GM12878 (cell line): ENCODE results near the gene ARHGEF25. TPM values are rescaled to one million over a fixed set of nuclear protein-coding genes. Genes with fewer than 3 reads are reported as not detected.
A peak's percentile ranks its signal among the peaks of the same experiment; 100 is the strongest.

Source experiments
- ATAC-seq: fragments of 200-7000 bp; cut with Tn5 transposase; 3 replicates; pipeline ENCODE4 v1.9.1; 2020; ENCODE audit warnings: mild to moderate bottlenecking, moderate library complexity
- BruUV-seq: library from RNA; stranded (reverse); fragments of 400-500 nt; replicated peaks from 2 replicates; lab custom pipeline; 2021; lab: Mats Ljungman, UMichigan
- CTCF ChIA-PET: fragments of 300-600 bp; sonication (Branson Sonifier 250); formaldehyde crosslinking; extraction: SDS; loops from one replicate; lab custom pipeline; 2021; ENCODE audit warnings: inconsistent platforms; lab: Yijun Ruan, JAX
- POLR2A ChIA-PET: fragments of 350-600 bp; formaldehyde crosslinking; extraction: SDS; loops from one replicate; lab custom pipeline; 2021; ENCODE audit warnings: inconsistent platforms; lab: Charles Lee
- RAD21 ChIA-PET: fragments of 300-600 bp; sonication (Branson Sonifier 250); formaldehyde crosslinking; loops from one replicate; lab custom pipeline; 2023; ENCODE audit warnings: antibody characterized with exemption; ENCODE audit not compliant: unreplicated experiment; lab: Charles Lee
- SMC1A ChIA-PET: fragments of 300-600 bp; sonication (Branson Sonifier 250); formaldehyde crosslinking; loops from one replicate; lab custom pipeline; 2023; ENCODE audit not compliant: unreplicated experiment, uncharacterized antibody; lab: Charles Lee
- DNase-seq: peaks from one replicate; pipeline ENCODE4 v3.0.0-alpha.2; 2011; ENCODE audit warnings: low read depth, low spot score
- FAIRE-seq: peaks from 3 replicates; lab custom pipeline; 2011; peaks lifted over from hg19 to GRCh38; lab: Jason Lieb, UNC
- H2AFZ ChIP-seq: 2 replicates; pipeline ENCODE4 v1.6.0; 2011; ENCODE audit warnings: low read depth, low read length, control low read depth; ENCODE audit not compliant: control insufficient read depth
- H3K27ac ChIP-seq: 2 replicates; pipeline ENCODE4 v1.5.1; 2011; ENCODE audit warnings: control low read depth; ENCODE audit not compliant: control insufficient read depth, insufficient read depth
- H3K27me3 ChIP-seq, 2 experiments: replicated peaks in 1 of 2; 2 replicates each; pipeline versions ENCODE4 v1.6.0 to v1.6.1; 2011; ENCODE audit warnings: low read length in 1 of 2; ENCODE audit not compliant: control insufficient read depth in 2 of 2, insufficient read depth in 2 of 2
- H3K36me3 ChIP-seq, 2 experiments: 2 replicates each; pipeline ENCODE4 v1.5.1; 2011; ENCODE audit warnings: low read length in 1 of 2; ENCODE audit not compliant: control insufficient read depth in 2 of 2, insufficient read depth in 2 of 2
- H3K4me1 ChIP-seq: 2 replicates; pipeline ENCODE4 v1.6.1; 2011; ENCODE audit warnings: mild to moderate bottlenecking, low read length, moderate library complexity, mixed read lengths; ENCODE audit not compliant: control insufficient read depth, insufficient read depth
- H3K4me2 ChIP-seq: 2 replicates; pipeline ENCODE4 v1.6.0; 2011; ENCODE audit warnings: control low read depth; ENCODE audit not compliant: control insufficient read depth, insufficient read depth
- H3K4me3 ChIP-seq: fragments of 200-600 bp; sonication (generic); 2 replicates; pipeline ENCODE4 v1.5.1; 2016
- H3K79me2 ChIP-seq: 2 replicates; pipeline ENCODE4 v1.6.0; 2011; ENCODE audit warnings: low read length; ENCODE audit not compliant: control insufficient read depth, insufficient read depth
- H3K9ac ChIP-seq: 2 replicates; pipeline ENCODE4 v1.8.0; 2011; ENCODE audit warnings: low read length, control low read depth, mixed read lengths; ENCODE audit not compliant: control insufficient read depth, insufficient read depth
- H3K9me3 ChIP-seq: replicated peaks from 3 replicates; pipeline ENCODE4 v1.5.1; 2011; ENCODE audit warnings: mild to moderate bottlenecking, low read length; ENCODE audit not compliant: control insufficient read depth, insufficient read depth
- H4K20me1 ChIP-seq: 2 replicates; pipeline ENCODE4 v1.6.0; 2011; ENCODE audit not compliant: control insufficient read depth, insufficient read depth
- ESRRA ChIP-seq: IDR thresholded peaks from 2 replicates; pipeline ENCODE4 v1.6.1; 2012; ENCODE audit warnings: mild to moderate bottlenecking, low read length, improper control_type of control experiment
- GABPA ChIP-seq: IDR thresholded peaks from 2 replicates; pipeline ENCODE4 v1.6.1; 2014; ENCODE audit warnings: antibody characterized with exemption, low read depth, mild to moderate bottlenecking, inconsistent platforms
- MXI1 ChIP-seq: fragments of 150-350 bp; IDR thresholded peaks from 2 replicates; pipeline ENCODE4 v1.6.1; 2011; ENCODE audit warnings: low read depth, mild to moderate bottlenecking, inconsistent platforms, low read length, improper control_type of control experiment
- NR2F1 ChIP-seq: fragments of 450-650 bp; conservative IDR thresholded peaks from 2 replicates; pipeline ENCODE4 v1.6.1; 2017; ENCODE audit warnings: mild to moderate bottlenecking
- POLR2AphosphoS5 ChIP-seq: IDR thresholded peaks from 2 replicates; pipeline ENCODE4 v1.6.1; 2011; ENCODE audit warnings: mild to moderate bottlenecking, low read length, inconsistent platforms
- RAD21 ChIP-seq: IDR thresholded peaks from 2 replicates; pipeline ENCODE4 v1.6.1; 2011; ENCODE audit warnings: mild to moderate bottlenecking, low read depth, low read length, moderate library complexity; ENCODE audit not compliant: insufficient read depth
- RCOR1 ChIP-seq: conservative IDR thresholded peaks from 2 replicates; pipeline ENCODE4 v1.6.1; 2012; ENCODE audit warnings: low read depth, low read length, improper control_type of control experiment
- RELA ChIP-seq: fragments of 450-650 bp; IDR thresholded peaks from 2 replicates; pipeline ENCODE4 v1.8.0; 2014; ENCODE audit warnings: borderline replicate concordance; ENCODE audit not compliant: partially characterized antibody
- SMAD5 ChIP-seq: IDR thresholded peaks from 2 replicates; pipeline ENCODE4 v1.6.1; 2016; ENCODE audit warnings: antibody characterized with exemption, low read depth
- SMC3 ChIP-seq: IDR thresholded peaks from 2 replicates; pipeline ENCODE4 v1.6.1; 2011; ENCODE audit warnings: low read length, improper control_type of control experiment, borderline replicate concordance
- ZNF384 ChIP-seq: IDR thresholded peaks from 2 replicates; pipeline ENCODE4 v1.6.1; 2012; ENCODE audit warnings: low read depth, mild to moderate bottlenecking, low read length, improper control_type of control experiment, borderline replicate concordance
- ZSCAN29 ChIP-seq: fragments of 450-650 bp; IDR thresholded peaks from 2 replicates; pipeline ENCODE4 v1.6.1; 2017; ENCODE audit warnings: mild to moderate bottlenecking, moderate library complexity
- ZZZ3 ChIP-seq: IDR thresholded peaks from 2 replicates; pipeline ENCODE4 v1.6.1; 2011; ENCODE audit warnings: low read depth; ENCODE audit not compliant: control insufficient read depth, insufficient read length
- WGBS: methylation state at CpG from one replicate; pipeline ENCODE4 v1.1.6; 2016; ENCODE audit warnings: low lambda C conversion rate; ENCODE audit not compliant: insufficient replicate concordance, insufficient coverage; ENCODE audit errors: missing lambda C conversion rate; 5-methylcytosine and 5-hydroxymethylcytosine counted together
- in situ Hi-C: fragments of 300-500 bp; cut with MboI; formaldehyde crosslinking; loops from 9 replicates; pipeline ENCODE4 v1.14.3; 2018; ENCODE audit warnings: mixed read lengths
- intact Hi-C: fragments of 100-400 bp; cut with micrococcal nuclease; formaldehyde crosslinking; loops from one replicate; pipeline ENCODE4 v1.14.2; 2022; ENCODE audit not compliant: unreplicated experiment
- polyA plus RNA-seq, 11 experiments: library from polyadenylated mRNA; depleted of rRNA in 4 of 11; unstranded in 6 of 11; stranded (reverse) in 5 of 11; fragments of >200 nt; fragmentation: Nextera tagmentation in 4 of 11; fragmentation: Illumina TruSeq in 1 of 11; extraction: Ambion mirVana in 4 of 11; extraction: Trizol in 1 of 11; gene quantifications; 1 replicate in 1 of 11; 2 replicates in 10 of 11; pipeline versions ENCODE4 v1.2.1 to v1.2.3, GENCODE V29; 2011 to 2016; ENCODE audit warnings: inconsistent platforms in 2 of 11, missing spikeins in 2 of 11, low read depth in 1 of 11
- total RNA-seq, 4 experiments: library from RNA; depleted of rRNA in 3 of 4; stranded (reverse); fragments of >200 nt in 3 of 4; fragmentation: Illumina TruSeq in 1 of 4; extraction: Trizol in 1 of 4; gene quantifications; 2 replicates each; pipeline versions ENCODE4 v1.2.1 to v1.2.3, GENCODE V29; 2013 to 2021
- TF ChIP-seq, protein P1 (sequence below): IDR thresholded peaks from 2 replicates; pipeline ENCODE4 v1.6.1; 2012; ENCODE audit warnings: mild to moderate bottlenecking, low read depth, low read length

Gene ARHGEF25
- total and polyA plus RNA-seq, 10 of the 15 experiments (the other 5 are each of a cell fraction or from before 2014, with no cell fraction given): 0.08 to 4.5 (median 1.2) TPM; not detected in 3

GRCh38 chr12:57583008-57583831 lies 28.0 kb upstream of the ARHGEF25 start (continued):
- TF ChIP-seq, protein P1, sequence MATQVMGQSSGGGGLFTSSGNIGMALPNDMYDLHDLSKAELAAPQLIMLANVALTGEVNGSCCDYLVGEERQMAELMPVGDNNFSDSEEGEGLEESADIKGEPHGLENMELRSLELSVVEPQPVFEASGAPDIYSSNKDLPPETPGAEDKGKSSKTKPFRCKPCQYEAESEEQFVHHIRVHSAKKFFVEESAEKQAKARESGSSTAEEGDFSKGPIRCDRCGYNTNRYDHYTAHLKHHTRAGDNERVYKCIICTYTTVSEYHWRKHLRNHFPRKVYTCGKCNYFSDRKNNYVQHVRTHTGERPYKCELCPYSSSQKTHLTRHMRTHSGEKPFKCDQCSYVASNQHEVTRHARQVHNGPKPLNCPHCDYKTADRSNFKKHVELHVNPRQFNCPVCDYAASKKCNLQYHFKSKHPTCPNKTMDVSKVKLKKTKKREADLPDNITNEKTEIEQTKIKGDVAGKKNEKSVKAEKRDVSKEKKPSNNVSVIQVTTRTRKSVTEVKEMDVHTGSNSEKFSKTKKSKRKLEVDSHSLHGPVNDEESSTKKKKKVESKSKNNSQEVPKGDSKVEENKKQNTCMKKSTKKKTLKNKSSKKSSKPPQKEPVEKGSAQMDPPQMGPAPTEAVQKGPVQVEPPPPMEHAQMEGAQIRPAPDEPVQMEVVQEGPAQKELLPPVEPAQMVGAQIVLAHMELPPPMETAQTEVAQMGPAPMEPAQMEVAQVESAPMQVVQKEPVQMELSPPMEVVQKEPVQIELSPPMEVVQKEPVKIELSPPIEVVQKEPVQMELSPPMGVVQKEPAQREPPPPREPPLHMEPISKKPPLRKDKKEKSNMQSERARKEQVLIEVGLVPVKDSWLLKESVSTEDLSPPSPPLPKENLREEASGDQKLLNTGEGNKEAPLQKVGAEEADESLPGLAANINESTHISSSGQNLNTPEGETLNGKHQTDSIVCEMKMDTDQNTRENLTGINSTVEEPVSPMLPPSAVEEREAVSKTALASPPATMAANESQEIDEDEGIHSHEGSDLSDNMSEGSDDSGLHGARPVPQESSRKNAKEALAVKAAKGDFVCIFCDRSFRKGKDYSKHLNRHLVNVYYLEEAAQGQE: no peak
- TF ChIP-seq SMC3: peak; percentile 84

DNA sequence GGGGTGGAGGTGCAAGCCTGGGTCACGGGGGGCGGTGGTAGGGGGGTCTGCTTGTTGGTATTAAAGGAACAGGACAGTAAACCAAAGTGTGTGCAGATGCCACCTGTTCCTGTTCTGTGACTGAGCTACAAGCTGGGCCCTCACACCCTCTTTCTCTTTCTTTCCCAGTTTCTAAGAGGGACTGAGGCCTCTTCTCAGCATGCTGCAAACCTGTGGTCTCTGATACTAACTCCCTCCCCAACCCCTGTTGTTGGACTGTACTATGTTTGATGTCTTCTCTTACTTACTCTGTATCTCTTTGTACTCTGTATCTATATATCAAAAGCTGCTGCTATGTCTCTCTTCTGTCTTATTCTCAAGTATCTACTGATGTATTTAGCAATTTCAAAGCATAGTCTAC lies 27.2 kb upstream of the ARHGEF25 start:
- in situ Hi-C loops (no loop called here), intact Hi-C loops (loop anchor here (10.0 kb wide), 1 partner anchor 321 kb away; no protein-coding TSS in a partner anchor)
- H3K27ac ChIP-seq: no peak overlapping the region
- no peak overlapping the region for H2AFZ ChIP-seq
- ChIA-PET POLR2A (interaction anchor here (1.3 to 1.5 kb wide), 2 partner anchors 9 to 125 kb away, joined by 3 to 5 read pairs; no protein-coding TSS in a partner anchor), CTCF (interaction anchor here (0.8 to 7.8 kb wide), 26 partner anchors 8 to 257 kb away, joined by 3 to 119 read pairs (median 8); partner anchors contain the start of genes B4GALNT1, GLI1 and PIP4K2C), RAD21 (interaction anchor here (0.6 to 5.3 kb wide), 9 partner anchors 30 to 160 kb away, joined by 3 to 28 read pairs (median 5); partner anchors contain the start of genes OS9 and TSPAN31), SMC1A (interaction anchor here (0.9 to 4.2 kb wide), 10 partner anchors 9 to 320 kb away, joined by 3 to 16 read pairs (median 6); partner anchors contain the start of gene TSPAN31)
- H3K4me2 ChIP-seq: no peak overlapping the region
- ATAC-seq (no peak), FAIRE-seq (no peak), DNase-seq (no peak)
- no peaks in the 10 kb centered on the region for H4K20me1 ChIP-seq
- no peak overlapping the region for H3K9ac ChIP-seq
- BruUV-seq: no TSS peak
- no peaks in the 10 kb centered on the region; a peak in 1 of 4 replicates for H3K27me3 ChIP-seq
- WGBS: 75% methylated on average over 2 of the region's 2 CpGs
- H3K4me1 ChIP-seq: no peaks in the 10 kb centered on the region
- no peaks in the 10 kb centered on the region for H3K79me2 ChIP-seq
- H3K9me3 ChIP-seq: no peaks in the 10 kb centered on the region
- no peak overlapping the region for H3K4me3 ChIP-seq
- no peaks in the 10 kb centered on the region for H3K36me3 ChIP-seq
- no peak for TF ChIP-seq POLR2AphosphoS5
- TF ChIP-seq GABPA: no peak
- no peak for TF ChIP-seq ZNF384
- no peak for TF ChIP-seq ZSCAN29
- no peak for TF ChIP-seq NR2F1
- TF ChIP-seq ZZZ3: no peak
- TF ChIP-seq RAD21: no peak
- no peak for TF ChIP-seq MXI1
- no peak for TF ChIP-seq RCOR1
- no peak for TF ChIP-seq RELA
- TF ChIP-seq, protein P1: no peak
- no peak for TF ChIP-seq SMAD5
- no peak for TF ChIP-seq ESRRA
